B cell (primary cell): ENCODE data around the gene DNAH12. TPM values are rescaled to one million over a fixed set of nuclear protein-coding genes. Genes with fewer than 3 reads are reported as not detected.

Experiments
- ATAC-seq: fragments of 200-7000 bp; cut with Tn5 transposase; one replicate; pipeline ENCODE4 v1.10.0; 2021; ENCODE audit warnings: low read depth, mild to moderate bottlenecking, moderate number of reproducible peaks, moderate library complexity
- CTCF ChIA-PET: fragments of 350-600 bp; sonication (Branson Sonifier 250); formaldehyde crosslinking; loops from one replicate; lab custom pipeline; 2021; ENCODE audit warnings: antibody characterized with exemption, inconsistent platforms; lab: Charles Lee
- POLR2A ChIA-PET: fragments of 350-600 bp; sonication (Branson Sonifier 250); formaldehyde crosslinking; loops from one replicate; lab custom pipeline; 2021; ENCODE audit warnings: antibody characterized with exemption; lab: Charles Lee
- DNase-seq: peaks from one replicate; pipeline ENCODE4 v3.0.0; 2013
- H2AFZ ChIP-seq: 2 replicates; pipeline ENCODE4 v1.6.1; 2012; ENCODE audit warnings: mild to moderate bottlenecking, low read depth, low read length; ENCODE audit not compliant: insufficient read depth, poor library complexity, severe bottlenecking
- H3K27ac ChIP-seq, 2 donors: 1 replicate in 1 of 2; 2 replicates in 1 of 2; pipeline ENCODE4 v1.5.1; 2012 to 2013; ENCODE audit warnings: low read length in 2 of 2, mild to moderate bottlenecking in 2 of 2, moderate library complexity in 1 of 2
- H3K27me3 ChIP-seq, 4 experiments: fragments of 200-600 bp in 1 of 4; sonication (generic) in 1 of 4; replicated peaks in 1 of 4; 1 replicate in 2 of 4; 2 replicates in 2 of 4; pipeline versions ENCODE4 v1.6.1 to v1.7.0; 2013 to 2016; ENCODE audit warnings: low read length in 3 of 4, mild to moderate bottlenecking in 2 of 4, mixed read lengths in 1 of 4, moderate library complexity in 1 of 4; ENCODE audit not compliant: insufficient read depth in 4 of 4, control insufficient read depth in 3 of 4; ENCODE audit errors: control extremely low read depth in 1 of 4
- H3K36me3 ChIP-seq, 2 experiments: replicated peaks in 1 of 2; 1 replicate in 1 of 2; 2 replicates in 1 of 2; pipeline versions ENCODE4 v1.6.1 to v1.7.1; 2013; ENCODE audit warnings: low read length in 1 of 2; ENCODE audit not compliant: insufficient read depth in 2 of 2, control insufficient read depth in 1 of 2; ENCODE audit errors: control extremely low read depth in 1 of 2, extremely low read depth in 1 of 2
- H3K4me1 ChIP-seq, 2 donors: fragments of 200-600 bp in 1 of 2; sonication (generic) in 1 of 2; 1 replicate in 1 of 2; 2 replicates in 1 of 2; pipeline versions ENCODE4 v1.5.1 to v1.6.1; 2013 to 2017; ENCODE audit warnings: low read length in 2 of 2; ENCODE audit not compliant: control insufficient read depth in 2 of 2, insufficient read depth in 2 of 2
- H3K4me2 ChIP-seq: replicated peaks from 2 replicates; pipeline ENCODE3; 2012; ENCODE audit warnings: mild to moderate bottlenecking, low read depth, low read length; ENCODE audit not compliant: poor library complexity, severe bottlenecking
- H3K4me3 ChIP-seq, 5 experiments: fragments of 200-600 bp in 1 of 5; sonication (generic) in 1 of 5; 1 replicate in 3 of 5; 2 replicates in 2 of 5; pipeline versions ENCODE4 v1.5.1 to v1.7.0; 2011 to 2016; ENCODE audit warnings: low read length in 4 of 5, mild to moderate bottlenecking in 4 of 5, low read depth in 2 of 5, control low read depth in 1 of 5, moderate library complexity in 1 of 5; ENCODE audit not compliant: insufficient read depth in 1 of 5; ENCODE audit errors: control extremely low read depth in 1 of 5, extremely low read depth in 1 of 5
- H3K79me2 ChIP-seq: fragments of 200-600 bp; sonication (generic); one replicate; pipeline ENCODE4 v1.6.0; 2016; ENCODE audit warnings: low read length; ENCODE audit not compliant: control insufficient read depth, insufficient read depth
- H3K9ac ChIP-seq: fragments of 200-600 bp; sonication (generic); 2 replicates; pipeline ENCODE4 v1.6.1; 2017; ENCODE audit warnings: mild to moderate bottlenecking, low read length, moderate library complexity
- H3K9me3 ChIP-seq, 3 donors: one replicate each; pipeline versions ENCODE4 v1.6.1 to v1.7.1; 2013; ENCODE audit warnings: low read length in 2 of 3; ENCODE audit not compliant: control insufficient read depth in 2 of 3, insufficient read depth in 1 of 3; ENCODE audit errors: control extremely low read depth in 1 of 3
- H4K20me1 ChIP-seq: 2 replicates; pipeline ENCODE4 v1.6.0; 2012; ENCODE audit warnings: mild to moderate bottlenecking, low read length; ENCODE audit not compliant: insufficient read depth, control insufficient read depth, poor library complexity, severe bottlenecking
- H3K27ac Mint-ChIP-seq: one replicate; pipeline ENCODE4 v1.8.0; 2021; ENCODE audit warnings: mixed read lengths
- H3K27me3 Mint-ChIP-seq: one replicate; pipeline ENCODE4 v1.8.0; 2021; ENCODE audit warnings: mixed read lengths
- H3K4me1 Mint-ChIP-seq: one replicate; pipeline ENCODE4 v1.8.0; 2021; ENCODE audit warnings: mixed read lengths
- H3K4me3 Mint-ChIP-seq: one replicate; pipeline ENCODE4 v1.8.0; 2021; ENCODE audit warnings: mixed read lengths
- H3K9me3 Mint-ChIP-seq: one replicate; pipeline ENCODE4 v1.8.0; 2022; ENCODE audit warnings: mixed read lengths; ENCODE audit not compliant: insufficient read depth
- EZH2 ChIP-seq: IDR thresholded peaks from 2 replicates; pipeline ENCODE4 v1.6.1; 2012; ENCODE audit warnings: borderline replicate concordance, low read depth, mild to moderate bottlenecking, moderate library complexity, low read length; ENCODE audit not compliant: insufficient read depth, poor library complexity, severe bottlenecking
- whole genome bisulfite sequencing: methylation state at CpG from one replicate; pipeline ENCODE4 v1.1.5; 2013; ENCODE audit warnings: missing lambda C conversion rate; ENCODE audit not compliant: insufficient coverage; 5-methylcytosine and 5-hydroxymethylcytosine counted together
- intact Hi-C: fragments of 100-400 bp; cut with micrococcal nuclease; formaldehyde crosslinking; loops from one replicate; pipeline ENCODE4 v1.10.0; 2022
- polyA plus RNA-seq: library from polyadenylated mRNA; depleted of rRNA; stranded (reverse); fragments of >200 nt; gene quantifications from 2 replicates; pipeline ENCODE4 v1.2.3, GENCODE V29; 2012
- total RNA-seq, 2 donors: library from RNA; stranded (reverse); fragments of 120-200 nt in 1 of 2; gene quantifications; 1 replicate in 1 of 2; 2 replicates in 1 of 2; pipeline versions ENCODE4 v1.2.3 to v1.2.4, GENCODE V29; 2013 to 2022
- TF ChIP-seq, protein P1 (sequence below): fragments of 200-600 bp; IDR thresholded peaks from one replicate; pipeline ENCODE4 v1.8.0; 2022; ENCODE audit warnings: antibody characterized with exemption, mild to moderate bottlenecking

Gene DNAH12
- total and polyA plus RNA-seq, 2 donors (not counting 1 experiment from before 2014, with no cell fraction given): 0.09 to 0.17 TPM

DNA sequence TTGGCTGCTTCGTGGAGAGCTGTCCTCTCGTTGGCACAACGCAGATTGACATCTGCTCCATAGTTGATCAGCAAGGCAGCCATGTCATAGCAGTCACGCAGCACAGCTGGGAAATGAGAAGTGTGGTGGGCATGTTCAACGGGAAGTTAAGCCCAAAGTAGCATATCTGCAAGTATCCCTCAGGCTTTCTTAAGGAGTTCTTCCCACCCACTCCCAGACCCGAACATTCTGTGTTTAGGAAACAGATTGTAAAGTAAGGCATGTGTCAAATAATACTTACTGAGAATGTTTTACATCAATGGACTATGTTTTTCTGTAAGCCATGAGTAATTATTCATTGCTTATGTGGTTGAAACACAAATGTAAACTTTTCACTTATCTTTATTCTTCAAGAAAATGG is 260.8 kb downstream of the DNAH12 start:
- POLR2A ChIA-PET: no interaction called here
- Mint-ChIP-seq H3K4me3 (no peak overlapping the region), H3K9me3 (peaks cover 4% of the 10 kb centered on the region), H3K27me3 (no peaks in the 10 kb centered on the region), H3K4me1 (no peaks in the 10 kb centered on the region), H3K27ac (no peak overlapping the region)
- Histone ChIP-seq H2AFZ (no peak overlapping the region), H3K9me3 (peaks cover 0 to 15% (median 0%) of the 10 kb centered on the region in 3 donors), H3K9ac (no peak overlapping the region), H3K4me2 (no peak overlapping the region), H3K27me3 (no peaks in the 10 kb centered on the region), H3K27ac (no peak overlapping the region), H3K36me3 (no peaks in the 10 kb centered on the region), H4K20me1 (no peaks in the 10 kb centered on the region), H3K4me1 (no peaks in the 10 kb centered on the region), H3K4me3 (no peak overlapping the region), H3K79me2 (no peaks in the 10 kb centered on the region)
- intact Hi-C loops: no loop called here
- WGBS: 92% methylated on average over 4 of the region's 6 CpGs
- no peak for ATAC-seq
- no peak for TF ChIP-seq EZH2
- TF ChIP-seq, protein P1, sequence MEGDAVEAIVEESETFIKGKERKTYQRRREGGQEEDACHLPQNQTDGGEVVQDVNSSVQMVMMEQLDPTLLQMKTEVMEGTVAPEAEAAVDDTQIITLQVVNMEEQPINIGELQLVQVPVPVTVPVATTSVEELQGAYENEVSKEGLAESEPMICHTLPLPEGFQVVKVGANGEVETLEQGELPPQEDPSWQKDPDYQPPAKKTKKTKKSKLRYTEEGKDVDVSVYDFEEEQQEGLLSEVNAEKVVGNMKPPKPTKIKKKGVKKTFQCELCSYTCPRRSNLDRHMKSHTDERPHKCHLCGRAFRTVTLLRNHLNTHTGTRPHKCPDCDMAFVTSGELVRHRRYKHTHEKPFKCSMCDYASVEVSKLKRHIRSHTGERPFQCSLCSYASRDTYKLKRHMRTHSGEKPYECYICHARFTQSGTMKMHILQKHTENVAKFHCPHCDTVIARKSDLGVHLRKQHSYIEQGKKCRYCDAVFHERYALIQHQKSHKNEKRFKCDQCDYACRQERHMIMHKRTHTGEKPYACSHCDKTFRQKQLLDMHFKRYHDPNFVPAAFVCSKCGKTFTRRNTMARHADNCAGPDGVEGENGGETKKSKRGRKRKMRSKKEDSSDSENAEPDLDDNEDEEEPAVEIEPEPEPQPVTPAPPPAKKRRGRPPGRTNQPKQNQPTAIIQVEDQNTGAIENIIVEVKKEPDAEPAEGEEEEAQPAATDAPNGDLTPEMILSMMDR: no peak
- DNase-seq: no peak
- CTCF ChIA-PET: no interaction called here

DNA sequence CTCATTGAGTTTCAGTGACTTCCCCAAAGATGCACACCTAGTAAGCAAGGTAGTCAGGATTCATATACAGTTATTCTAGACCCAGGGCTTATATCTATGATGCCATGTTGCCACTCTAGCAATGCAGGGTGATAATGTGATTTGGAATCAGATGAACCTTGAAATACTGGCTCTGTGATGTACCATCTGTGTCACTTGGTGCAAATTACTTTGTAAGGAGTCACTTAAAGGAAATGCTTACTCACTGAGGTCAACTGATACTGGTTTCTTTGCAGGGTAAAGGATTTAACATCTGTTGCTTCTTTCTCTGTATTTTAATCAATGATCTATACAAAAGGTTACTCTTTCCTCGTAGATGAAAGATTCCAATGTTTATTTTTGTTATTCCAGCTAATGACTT is 262.4 kb downstream of the DNAH12 start:
- TF ChIP-seq, protein P1: no peak
- TF ChIP-seq EZH2: no peak
- H3K36me3 ChIP-seq: peaks cover 0 to 2% of the 10 kb centered on the region in 2 experiments
- no CpG with 5 or more reads among the region's 1 CpG for WGBS
- H3K27me3 ChIP-seq: no peaks in the 10 kb centered on the region
- H3K4me2 ChIP-seq: no peak overlapping the region
- CTCF ChIA-PET: no interaction called here
- ATAC-seq (no peak), DNase-seq (no peak)
- H3K27ac ChIP-seq: no peak overlapping the region
- no peaks in the 10 kb centered on the region for H3K79me2 ChIP-seq
- Mint-ChIP-seq H3K4me3 (no peak overlapping the region), H3K27me3 (no peaks in the 10 kb centered on the region), H3K4me1 (no peaks in the 10 kb centered on the region), H3K9me3 (peaks cover 4% of the 10 kb centered on the region), H3K27ac (no peak overlapping the region)
- no peaks in the 10 kb centered on the region for H3K4me1 ChIP-seq
- H2AFZ ChIP-seq: no peak overlapping the region
- intact Hi-C loops: no loop called here
- no peak overlapping the region for H3K9ac ChIP-seq
- H3K9me3 ChIP-seq: peaks cover 0 to 12% (median 0%) of the 10 kb centered on the region in 3 donors
- no peak overlapping the region for H3K4me3 ChIP-seq
- POLR2A ChIA-PET: no interaction called here
- H4K20me1 ChIP-seq: no peaks in the 10 kb centered on the region
